Lung (tissue), 12 donors: Measurements from ENCODE around the gene DNMBP. TPM values are rescaled to one million over a fixed set of nuclear protein-coding genes. Genes with fewer than 3 reads are reported as not detected.

Experiments used
- ATAC-seq: fragments of 200-7000 bp; cut with Tn5 transposase; one replicate; pipeline ENCODE4 v1.9.1; 2020; ENCODE audit warnings: moderate number of reproducible peaks; ENCODE audit not compliant: insufficient read depth, low FRiP score
- DNase-seq, 3 donors: peaks; one replicate each; pipeline ENCODE4 v3.0.0-alpha.2; 2013 to 2017
- H3K27ac ChIP-seq, 2 donors: one replicate each; pipeline ENCODE4 v1.5.1; 2013; ENCODE audit warnings: mild to moderate bottlenecking in 2 of 2, moderate library complexity in 2 of 2, control low read depth in 1 of 2, inconsistent platforms in 1 of 2, low read depth in 1 of 2, low read length in 1 of 2
- H3K27me3 ChIP-seq, 3 donors: one replicate each; pipeline ENCODE4 v1.5.1; 2013; ENCODE audit warnings: low read length in 2 of 3; ENCODE audit not compliant: control insufficient read depth in 3 of 3, insufficient read depth in 3 of 3
- H3K36me3 ChIP-seq, 4 donors: one replicate each; pipeline ENCODE4 v1.5.1; 2013; ENCODE audit warnings: low read length in 4 of 4, mild to moderate bottlenecking in 1 of 4, moderate library complexity in 1 of 4; ENCODE audit not compliant: control insufficient read depth in 4 of 4, insufficient read depth in 4 of 4
- H3K4me1 ChIP-seq, 5 donors: one replicate each; pipeline ENCODE4 v1.5.1; 2013; ENCODE audit warnings: low read length in 5 of 5, mild to moderate bottlenecking in 2 of 5, moderate library complexity in 1 of 5; ENCODE audit not compliant: control insufficient read depth in 5 of 5, insufficient read depth in 5 of 5
- H3K4me3 ChIP-seq: one replicate; pipeline ENCODE4 v1.5.1; 2013; ENCODE audit warnings: mild to moderate bottlenecking, control low read depth, moderate library complexity
- H3K9ac ChIP-seq, 2 donors: one replicate each; pipeline ENCODE4 v1.5.1; 2013; ENCODE audit warnings: low read length in 2 of 2, control low read depth in 1 of 2; ENCODE audit not compliant: insufficient read depth in 1 of 2
- H3K9me3 ChIP-seq, 4 donors: one replicate each; pipeline ENCODE4 v1.5.1; 2013; ENCODE audit warnings: low read length in 3 of 4, mild to moderate bottlenecking in 1 of 4, moderate library complexity in 1 of 4; ENCODE audit not compliant: control insufficient read depth in 4 of 4, insufficient read depth in 3 of 4
- WGBS, 2 donors: extraction: QIAGEN DNeasy Blood & Tissue Kit; methylation state at CpG; one replicate each; pipeline ENCODE4 v1.1.7; 2013; 5-methylcytosine and 5-hydroxymethylcytosine counted together
- polyA plus RNA-seq, 2 donors: library from polyadenylated mRNA; stranded (reverse); fragments of 200-250 nt; gene quantifications; one replicate each; pipeline ENCODE4 v1.2.1, GENCODE V29; 2013
- total RNA-seq, 2 donors: library from RNA; depleted of rRNA in 1 of 2; stranded (reverse); fragments of >200 nt in 1 of 2; gene quantifications; one replicate each; pipeline ENCODE4 v1.2.1, GENCODE V29; 2014 to 2021
- TF ChIP-seq, protein P1 (sequence below): IDR thresholded peaks from 2 replicates; pipeline ENCODE4 v1.5.1; 2012; ENCODE audit warnings: mild to moderate bottlenecking; ENCODE audit errors: control extremely low read depth, extremely low read depth
- donor health status: control.
- donor health status: control.
- donor health status: Bipolar disorder and iron deficiency.
- donor health status: healthy.
- donor health status: DM: yes; HTN: yes; CAD: no.

DNMBP gene
- total and polyA plus RNA-seq, 4 donors = 6.5 to 31.0 (median 12.5) TPM

DNA sequence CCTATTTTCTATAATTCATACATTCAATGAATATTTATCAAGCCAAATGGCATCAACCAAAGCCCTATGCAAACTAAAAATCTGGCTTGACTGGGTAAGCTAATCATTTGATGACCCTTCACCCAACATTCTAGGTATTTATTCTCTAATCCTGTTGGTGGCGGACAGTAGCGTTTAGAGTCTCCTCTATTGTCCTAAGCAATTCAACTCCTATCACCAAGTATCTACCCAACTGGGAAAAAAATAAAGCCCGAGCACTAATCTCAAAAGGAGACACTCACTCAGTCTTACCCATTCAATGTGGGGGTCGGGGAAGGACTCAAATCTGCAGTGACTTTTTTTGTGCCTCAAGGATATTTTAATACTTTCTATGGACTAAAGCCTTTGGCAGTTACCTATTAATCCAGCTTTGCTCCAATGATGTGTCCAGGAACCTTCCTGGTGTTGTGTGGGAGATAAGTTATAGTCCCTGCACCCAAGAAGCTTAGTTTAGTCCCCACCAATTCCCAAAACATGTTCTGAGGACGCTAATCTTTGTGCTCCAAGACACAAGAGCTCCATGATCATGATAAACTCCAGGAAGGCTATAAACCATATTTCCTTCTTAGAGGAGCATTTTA, 30.6 kb downstream of the DNMBP start:
- no peaks in the 10 kb centered on the region for H3K36me3 ChIP-seq
- H3K27me3 ChIP-seq = no peaks in the 10 kb centered on the region
- TF ChIP-seq, protein P1, sequence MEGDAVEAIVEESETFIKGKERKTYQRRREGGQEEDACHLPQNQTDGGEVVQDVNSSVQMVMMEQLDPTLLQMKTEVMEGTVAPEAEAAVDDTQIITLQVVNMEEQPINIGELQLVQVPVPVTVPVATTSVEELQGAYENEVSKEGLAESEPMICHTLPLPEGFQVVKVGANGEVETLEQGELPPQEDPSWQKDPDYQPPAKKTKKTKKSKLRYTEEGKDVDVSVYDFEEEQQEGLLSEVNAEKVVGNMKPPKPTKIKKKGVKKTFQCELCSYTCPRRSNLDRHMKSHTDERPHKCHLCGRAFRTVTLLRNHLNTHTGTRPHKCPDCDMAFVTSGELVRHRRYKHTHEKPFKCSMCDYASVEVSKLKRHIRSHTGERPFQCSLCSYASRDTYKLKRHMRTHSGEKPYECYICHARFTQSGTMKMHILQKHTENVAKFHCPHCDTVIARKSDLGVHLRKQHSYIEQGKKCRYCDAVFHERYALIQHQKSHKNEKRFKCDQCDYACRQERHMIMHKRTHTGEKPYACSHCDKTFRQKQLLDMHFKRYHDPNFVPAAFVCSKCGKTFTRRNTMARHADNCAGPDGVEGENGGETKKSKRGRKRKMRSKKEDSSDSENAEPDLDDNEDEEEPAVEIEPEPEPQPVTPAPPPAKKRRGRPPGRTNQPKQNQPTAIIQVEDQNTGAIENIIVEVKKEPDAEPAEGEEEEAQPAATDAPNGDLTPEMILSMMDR = no peak
- no peak overlapping the region for H3K9ac ChIP-seq
- ATAC-seq = no peak
- 76 to 78% methylated on average over 5 of the region's 5 CpGs for WGBS, 2 donors
- H3K9me3 ChIP-seq = no peaks in the 10 kb centered on the region
- no peak overlapping the region for H3K27ac ChIP-seq
- H3K4me1 ChIP-seq = peaks cover 10 to 85% (median 29%) of the 10 kb centered on the region in 5 donors
- no peak overlapping the region for H3K4me3 ChIP-seq
- no peak for DNase-seq

DNA sequence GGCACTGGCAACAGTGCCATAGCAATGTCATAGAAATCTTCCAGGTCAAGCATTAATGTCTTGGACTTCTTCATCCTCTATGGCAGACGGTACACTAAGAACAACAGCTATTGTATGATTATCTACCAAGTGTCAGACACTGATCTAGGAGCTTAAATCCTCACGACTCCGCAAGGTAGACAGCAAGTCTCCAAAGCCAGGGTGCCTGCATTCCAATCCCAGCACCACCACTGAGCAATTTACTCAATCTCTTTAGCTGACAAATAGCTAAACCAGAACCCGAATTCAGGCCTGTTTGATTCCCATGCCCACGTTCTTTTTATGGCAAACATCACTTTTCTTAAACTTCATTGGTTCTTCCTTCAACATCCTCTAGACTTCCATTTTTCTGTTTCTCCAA, 31.8 kb downstream of the DNMBP start:
- DNase-seq = no peak
- Histone ChIP-seq H3K9ac (no peak overlapping the region), H3K27ac (no peak overlapping the region), H3K4me3 (no peak overlapping the region), H3K36me3 (no peaks in the 10 kb centered on the region), H3K4me1 (peaks cover 6 to 72% (median 29%) of the 10 kb centered on the region in 5 donors), H3K9me3 (no peaks in the 10 kb centered on the region), H3K27me3 (no peaks in the 10 kb centered on the region)
- WGBS, 2 donors = 94 to 97% methylated on average over 5 of the region's 5 CpGs
- TF ChIP-seq, protein P1 = no peak
- no peak for ATAC-seq

DNA sequence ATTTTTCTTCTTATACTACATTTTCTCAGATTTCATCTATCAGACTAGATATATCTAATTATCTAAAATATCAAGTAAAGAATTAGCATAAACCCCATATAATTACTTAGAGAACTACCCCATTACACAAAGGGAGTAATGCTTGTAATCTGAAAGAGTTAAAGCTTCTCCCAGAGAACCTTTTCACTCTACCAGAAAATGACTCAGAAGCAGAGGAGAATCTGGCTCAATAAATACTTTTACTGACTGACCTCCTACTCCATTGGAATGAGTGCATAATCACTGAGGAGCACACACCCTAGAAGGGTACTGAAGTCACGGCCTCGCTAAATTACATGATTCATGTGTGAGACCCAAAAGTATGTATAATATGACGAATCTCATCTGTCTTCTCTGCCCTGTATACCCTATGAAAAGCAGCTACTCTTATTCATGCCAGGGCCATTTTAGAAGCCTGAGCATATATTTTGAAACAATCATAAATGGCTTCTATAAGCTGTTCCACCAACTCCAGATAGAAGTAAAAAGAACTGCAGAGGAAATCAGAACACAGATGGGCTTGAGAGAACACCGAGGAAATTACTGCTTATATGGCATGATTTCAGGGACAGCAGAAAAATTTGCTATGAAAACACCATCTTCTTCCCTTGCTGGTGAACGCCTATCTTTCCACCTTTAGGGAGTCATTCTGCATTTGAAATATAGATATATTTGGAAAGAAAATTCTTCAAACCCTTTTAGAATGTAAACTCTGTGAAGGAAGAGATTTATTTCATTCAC, 32.7 kb downstream of the DNMBP start:
- Histone ChIP-seq H3K9me3 (no peaks in the 10 kb centered on the region), H3K27ac (peak overlapping the region in 1 of 2 donors; percentile 78), H3K27me3 (no peaks in the 10 kb centered on the region), H3K9ac (peak overlapping the region in 1 of 2 donors; percentile 73), H3K4me1 (peaks cover 4 to 67% (median 26%) of the 10 kb centered on the region in 5 donors), H3K36me3 (no peaks in the 10 kb centered on the region), H3K4me3 (no peak overlapping the region)
- DNase-seq (peak; percentile 38 to 89 (median 73)), ATAC-seq (peak; percentile 55)
- TF ChIP-seq, protein P1 = no peak
- 65 to 71% methylated on average over 5 of the region's 5 CpGs for WGBS, 2 donors
